Hypothalamus (tissue), 51 donors: ENCODE data around the gene SLC48A1.

Experiments
- DNase-seq, 51 donors: peaks; one replicate each; lab custom pipeline; 2025; lab: John Stamatoyannopoulos, UW

Gene SLC48A1

DNA sequence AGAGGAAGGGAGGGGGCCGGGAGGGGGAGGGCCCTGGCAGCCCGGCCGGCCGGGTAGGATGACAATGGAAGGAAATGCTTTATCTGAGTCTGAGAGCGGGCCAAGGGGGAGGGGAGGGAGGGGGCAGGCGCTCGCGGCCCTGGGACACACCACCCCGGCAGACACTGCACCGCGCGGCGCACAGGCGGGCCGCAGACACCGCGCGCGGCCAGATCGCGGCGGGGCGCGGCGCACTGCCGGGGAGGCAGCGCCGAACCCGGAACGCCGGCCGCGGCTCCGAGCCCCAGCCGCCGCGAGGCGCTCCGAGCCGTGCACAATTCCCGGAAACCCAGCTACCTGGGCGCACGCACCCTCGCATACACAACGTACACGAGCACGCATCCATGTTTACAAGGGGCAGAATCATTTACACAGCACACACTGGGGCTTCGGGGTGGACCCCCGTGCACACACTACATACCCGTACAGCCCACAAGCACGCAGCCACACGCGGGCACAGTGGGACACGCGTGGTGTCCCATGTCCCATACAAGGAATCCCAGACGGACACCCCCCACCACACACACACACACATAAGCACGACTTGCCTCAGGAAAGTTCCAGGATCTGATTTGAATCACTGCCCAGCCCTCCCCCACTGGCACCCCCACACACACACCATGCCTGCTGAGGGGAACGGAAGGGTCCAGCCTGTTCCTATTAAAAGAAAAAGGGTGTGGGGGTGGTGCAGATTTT, 47.0 kb downstream of the SLC48A1 start, which contains the start of gene HDAC7:
Gene HDAC7 (minus strand): TSS at position 8 of the 735 bp plus-strand sequence. CDS start 118 bp downstream, outside the sequence.
- peak in 46 of 51 donors; percentile 19 to 85 (median 63) for DNase-seq

DNA sequence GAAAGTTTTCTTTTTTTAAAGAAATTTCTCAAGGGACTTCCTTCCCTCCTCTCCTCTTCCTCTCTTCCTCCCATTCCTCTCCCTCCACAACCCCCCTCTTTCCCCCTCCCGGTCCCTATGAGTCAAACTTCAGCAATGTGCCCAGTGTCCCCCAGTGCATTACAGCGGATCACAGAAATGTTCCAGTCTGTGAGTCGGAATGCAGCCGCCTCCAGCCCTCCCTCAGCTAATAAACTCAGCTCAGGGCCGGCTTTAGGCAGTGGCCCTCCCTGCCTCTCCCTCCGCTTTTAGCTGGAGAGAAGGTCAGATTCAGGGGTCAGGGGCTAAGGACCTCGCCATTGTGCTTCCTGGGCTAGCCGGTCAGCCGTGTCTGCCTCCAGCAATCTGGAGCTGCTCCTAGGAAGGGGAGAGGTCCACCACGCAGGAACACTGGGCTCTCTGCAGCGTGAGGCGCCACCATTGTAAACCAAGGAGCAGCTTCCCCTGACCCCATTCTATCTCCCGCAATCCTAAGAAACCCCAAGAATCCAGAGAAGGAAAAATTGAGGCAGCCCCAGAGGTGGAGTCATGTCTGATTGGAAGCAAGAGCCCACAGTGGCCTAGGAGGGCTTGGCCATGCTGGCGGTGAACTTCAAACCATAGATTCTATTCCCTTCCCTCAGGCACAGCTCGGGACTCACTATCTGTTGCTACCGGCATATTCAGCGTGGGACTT, 47.8 kb downstream of the SLC48A1 start:
- peak in 14 of 51 donors; percentile 21 to 75 (median 48) for DNase-seq

DNA sequence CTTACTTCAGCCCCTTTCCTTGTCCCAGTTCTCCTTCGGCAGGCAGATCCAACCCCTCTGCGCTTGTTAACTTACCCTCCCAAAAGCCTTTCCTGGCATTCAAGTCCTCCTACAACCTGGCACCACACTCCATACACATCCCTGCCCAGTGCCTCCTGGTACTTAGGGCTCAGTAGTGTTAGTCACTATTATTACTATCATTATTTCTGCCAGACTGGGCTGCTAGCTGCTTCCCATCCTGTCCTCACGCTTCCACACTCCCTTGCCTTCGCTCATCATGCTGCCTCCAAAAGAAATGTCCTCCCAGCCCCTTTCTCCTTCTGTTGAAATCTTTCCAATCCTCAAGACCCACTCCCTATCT, 48.3 kb downstream of the SLC48A1 start:
- DNase-seq, result no peak

DNA sequence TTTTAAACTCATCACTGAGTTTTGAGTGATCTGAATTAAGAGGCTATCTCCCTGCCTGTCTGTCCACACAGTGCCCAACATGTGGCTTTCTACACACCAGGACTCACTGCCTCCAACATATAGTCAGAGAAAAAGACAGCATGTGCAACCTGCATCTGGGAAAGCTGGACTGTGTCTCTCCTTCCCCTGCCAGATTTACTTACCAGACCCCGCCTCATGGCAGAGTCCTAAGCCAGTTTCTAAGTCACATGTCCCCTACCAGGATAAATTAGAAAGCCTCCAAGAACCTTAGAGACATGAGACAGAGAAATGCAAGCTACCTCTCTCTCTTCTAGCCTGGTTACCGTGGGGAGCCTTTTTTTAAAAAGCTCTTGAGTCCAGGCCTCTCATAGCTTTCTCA, 49.4 kb downstream of the SLC48A1 start:
- DNase-seq, result no peak

DNA sequence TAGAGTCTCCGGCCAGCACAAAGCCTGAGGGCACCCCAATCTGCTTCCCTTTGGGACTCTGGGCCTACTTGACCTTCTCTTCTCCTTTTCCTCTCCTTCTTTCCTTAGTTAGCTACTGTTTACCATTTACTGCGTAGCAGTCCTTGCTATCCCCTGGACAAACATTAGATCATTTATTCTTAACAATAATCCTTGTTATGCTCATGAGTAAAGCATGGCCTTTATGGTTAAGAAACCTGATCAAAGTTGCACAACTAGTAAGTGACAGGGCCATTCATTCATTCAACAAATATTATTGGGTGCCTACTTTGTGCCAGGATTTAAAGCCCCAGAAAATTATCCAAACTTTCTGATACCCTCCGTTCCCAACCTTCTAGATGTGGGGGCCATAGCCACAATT, 49.8 kb downstream of the SLC48A1 start:
- no peak for DNase-seq

DNA sequence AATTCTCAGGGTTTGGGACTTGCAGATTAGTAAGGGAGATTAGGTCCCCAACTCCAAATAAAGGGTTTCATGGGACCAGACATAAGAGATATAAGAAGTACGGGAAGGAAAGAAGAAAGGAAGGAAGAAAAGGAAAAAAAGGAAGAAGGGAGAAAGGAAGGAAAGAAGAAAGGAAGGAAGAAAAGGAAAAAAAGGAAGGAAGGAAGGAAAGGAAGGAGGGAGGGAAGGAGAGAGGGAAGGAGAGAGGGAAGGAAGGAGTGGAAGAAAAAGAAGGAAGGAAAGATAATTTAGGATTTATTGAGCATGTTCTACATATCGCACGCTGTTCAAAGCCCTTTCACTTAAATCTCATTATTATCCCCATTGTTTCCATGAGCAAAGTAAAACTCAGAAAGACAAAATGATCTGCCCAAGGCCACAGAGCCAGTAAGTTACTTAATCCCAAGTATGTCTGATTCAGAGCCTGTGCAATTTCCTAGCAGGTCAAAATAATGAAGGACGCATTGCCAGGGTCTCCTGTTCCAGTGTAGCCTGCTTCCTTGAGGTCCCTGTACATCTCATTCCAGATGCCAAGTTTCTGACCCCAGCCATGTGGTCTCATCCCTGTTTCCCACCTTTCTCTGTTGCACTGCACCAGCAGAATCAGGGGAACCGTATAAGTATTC, 50.5 kb downstream of the SLC48A1 start:
- no peak for DNase-seq

DNA sequence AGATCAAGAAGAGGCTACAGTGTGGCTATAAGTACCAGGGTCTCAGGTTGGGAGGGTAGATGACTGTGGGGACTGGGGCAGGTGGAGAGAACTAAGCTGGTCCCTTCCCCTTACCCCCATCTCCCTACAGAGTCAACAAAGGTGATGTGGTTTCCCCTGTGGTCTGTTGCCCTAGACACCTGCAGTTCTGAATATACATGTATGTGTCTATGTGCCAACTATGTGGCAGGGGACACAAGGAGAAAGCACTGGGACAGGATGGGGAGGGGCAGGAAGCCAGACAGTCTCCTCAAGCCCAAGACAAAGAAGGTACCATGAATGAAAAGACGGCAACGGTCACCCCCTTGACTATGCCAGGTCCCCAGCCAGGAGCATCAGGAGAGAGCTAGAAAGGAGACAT, 51.2 kb downstream of the SLC48A1 start:
- no peak for DNase-seq

DNA sequence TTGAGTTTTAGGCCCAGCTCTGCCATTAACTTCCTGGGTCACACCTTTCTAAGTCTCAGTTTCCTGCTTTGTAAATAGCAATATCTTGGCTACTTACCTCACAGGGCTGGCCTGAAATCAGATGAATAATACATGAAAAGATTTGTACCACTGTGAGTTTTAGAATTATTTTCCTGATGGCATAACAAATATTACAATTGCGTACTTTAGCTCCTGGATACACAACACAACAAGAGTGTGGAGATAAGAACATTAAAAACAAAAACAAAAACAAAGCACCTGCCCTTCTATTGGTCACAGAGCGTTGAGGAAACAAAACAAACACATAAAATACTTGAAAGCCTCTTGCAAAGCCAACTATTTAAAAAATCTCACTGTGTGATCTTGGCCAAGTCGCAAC, 51.6 kb downstream of the SLC48A1 start:
- no peak for DNase-seq

DNA sequence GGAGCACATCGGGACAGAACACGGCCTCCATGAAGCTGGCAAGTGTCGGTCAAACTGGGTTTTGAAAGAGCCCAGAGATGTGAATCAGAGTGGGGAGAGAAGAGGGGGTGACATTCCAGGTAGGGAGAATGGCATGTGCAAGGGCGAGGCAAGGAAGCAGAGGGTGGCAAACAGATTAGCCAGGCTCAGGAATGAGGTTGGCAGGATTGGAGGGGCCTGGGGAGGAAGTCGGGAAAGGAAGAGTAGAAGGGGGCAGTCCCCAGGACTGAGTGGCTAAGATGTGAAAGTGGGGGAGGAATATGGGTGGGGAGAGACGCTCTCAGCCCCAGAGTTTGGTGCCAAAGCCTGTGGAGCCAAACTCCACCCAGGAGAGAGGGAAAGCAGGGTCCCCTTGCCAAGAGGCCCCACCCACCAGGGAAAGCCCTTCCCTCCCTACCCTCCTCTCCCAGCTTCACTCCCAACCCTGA, 52.2 kb downstream of the SLC48A1 start:
- no peak for DNase-seq

DNA sequence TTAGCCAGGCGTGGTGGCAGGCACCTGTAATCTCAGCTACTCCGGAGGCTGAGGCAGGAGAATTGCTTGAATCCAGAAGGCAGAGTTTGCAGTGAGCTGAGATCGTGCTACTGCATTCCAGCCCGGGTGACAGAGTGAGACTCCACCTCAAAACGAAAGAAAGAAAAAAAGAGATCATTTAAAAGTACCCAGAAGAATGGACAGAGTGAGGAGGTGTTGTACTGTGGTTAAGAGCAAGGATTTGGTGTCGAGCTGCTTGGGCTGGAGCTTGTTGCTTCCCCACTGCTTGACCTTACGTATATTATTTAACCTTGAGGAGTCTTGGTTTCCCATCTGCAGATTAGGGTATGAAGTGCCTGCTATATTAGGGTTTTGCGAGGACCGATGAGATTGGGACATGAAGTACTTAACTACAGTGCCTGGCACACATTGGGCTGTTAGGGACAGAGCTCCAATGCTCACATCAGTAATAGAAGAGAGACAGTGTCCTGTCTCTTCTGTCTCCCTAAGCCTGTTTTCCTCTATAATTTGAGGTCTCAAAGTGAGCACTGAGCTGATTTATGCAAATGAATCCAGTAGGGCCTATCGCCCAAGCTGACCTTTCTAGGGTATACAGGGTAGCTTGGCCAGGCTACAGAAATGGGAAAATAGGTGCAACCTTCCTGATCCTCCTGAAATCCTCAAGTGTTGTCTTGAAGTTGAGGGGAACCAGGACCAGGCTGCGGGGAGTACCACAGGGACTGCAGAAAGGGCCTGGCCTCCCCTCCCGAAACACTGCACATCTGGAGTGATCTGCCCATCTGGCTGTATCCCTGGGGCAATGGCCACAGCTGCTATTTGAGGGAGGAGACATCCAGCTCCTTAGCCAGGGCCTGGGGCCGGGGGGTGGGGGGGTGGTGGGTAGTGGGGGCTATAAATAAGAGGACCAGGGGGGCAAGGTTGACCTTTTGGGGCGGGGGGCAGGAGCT, 55.3 kb downstream of the SLC48A1 start:
- DNase-seq, result no peak

DNA sequence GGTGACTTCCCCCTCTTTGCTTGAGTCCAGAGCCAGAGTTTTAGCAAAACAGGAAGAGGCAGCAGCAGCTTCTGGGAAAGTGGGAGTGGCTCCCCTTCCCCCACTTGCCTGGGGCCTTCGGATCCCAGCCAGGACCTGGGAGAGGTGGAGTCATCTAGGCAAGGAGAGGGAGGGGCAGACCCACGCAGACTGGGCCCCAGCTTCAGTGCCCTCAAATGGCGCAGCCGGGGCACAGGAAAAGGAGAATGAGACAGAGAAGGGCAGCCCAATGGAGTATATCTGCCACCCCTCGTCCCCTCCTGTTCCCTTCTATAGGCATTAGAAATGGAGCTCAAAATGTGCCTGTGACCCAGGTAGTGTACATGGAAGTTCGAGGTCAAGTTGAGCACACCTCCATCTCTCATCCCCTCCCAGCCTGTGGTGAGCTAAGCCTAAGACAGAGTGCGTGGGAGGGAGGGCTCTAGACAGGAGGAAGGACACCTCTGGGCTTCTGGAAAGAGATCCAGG, 56.0 kb downstream of the SLC48A1 start:
- DNase-seq, result no peak

DNA sequence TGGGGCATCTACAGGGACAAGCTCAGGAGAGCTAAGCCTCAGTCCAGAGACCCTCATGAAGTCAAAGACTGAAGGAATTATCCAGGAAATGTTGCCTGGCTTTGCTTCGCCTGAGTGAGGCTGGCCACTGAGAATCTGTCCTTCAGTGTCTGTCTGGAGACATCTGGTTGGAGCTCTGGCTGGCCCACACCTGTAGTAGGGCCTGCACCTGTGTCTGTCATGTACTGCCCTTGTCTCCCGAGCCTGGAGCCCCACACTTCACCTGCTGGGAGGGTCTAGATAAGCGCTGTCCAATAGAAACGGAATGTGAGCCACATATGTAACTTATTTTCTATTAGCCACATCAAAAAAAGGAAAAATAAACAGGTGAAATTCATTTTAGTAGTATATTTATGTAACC, 56.5 kb downstream of the SLC48A1 start:
- DNase-seq, result no peak
